Nephron progenitor cell (in vitro differentiated cells): ENCODE data around the gene KCNK16.

Source experiments
- DNase-seq: peaks from one replicate; pipeline ENCODE4 v3.0.0; 2021
- H3K27ac Mint-ChIP-seq: 2 replicates; pipeline ENCODE4 v1.8.0; 2021; ENCODE audit warnings: mild to moderate bottlenecking, moderate library complexity, mixed read lengths
- H3K27me3 Mint-ChIP-seq: 2 replicates; pipeline ENCODE4 v1.8.0; 2021; ENCODE audit warnings: mild to moderate bottlenecking, low read depth, mixed read lengths; ENCODE audit not compliant: poor library complexity
- H3K36me3 Mint-ChIP-seq: 2 replicates; pipeline ENCODE4 v1.8.0; 2021; ENCODE audit warnings: low read depth, mixed read lengths
- H3K4me1 Mint-ChIP-seq: 2 replicates; pipeline ENCODE4 v1.8.0; 2021; ENCODE audit warnings: mixed read lengths
- H3K4me3 Mint-ChIP-seq: 2 replicates; pipeline ENCODE4 v1.8.0; 2021; ENCODE audit warnings: mild to moderate bottlenecking, moderate library complexity, mixed read lengths
- H3K9me3 Mint-ChIP-seq: 2 replicates; pipeline ENCODE4 v1.8.0; 2021; ENCODE audit warnings: mild to moderate bottlenecking, moderate library complexity, mixed read lengths
- CTCF ChIP-seq: fragments of 200-600 bp; sonication (generic); IDR thresholded peaks from 2 replicates; pipeline ENCODE4 v1.5.0; 2021; ENCODE audit warnings: antibody characterized with exemption

KCNK16 gene

GRCh38 chr6:39268171-39268570 is 54.3 kb downstream of the KCNK16 start:
- H3K4me1 Mint-ChIP-seq: peaks cover 8% of the 10 kb centered on the region
- H3K27me3 Mint-ChIP-seq: peaks cover 4% of the 10 kb centered on the region
- no peak overlapping the region for H3K4me3 Mint-ChIP-seq
- H3K9me3 Mint-ChIP-seq: peaks cover 3% of the 10 kb centered on the region
- no peak for DNase-seq
- no peak for TF ChIP-seq CTCF
- H3K36me3 Mint-ChIP-seq: no peaks in the 10 kb centered on the region
- H3K27ac Mint-ChIP-seq: no peak overlapping the region

DNA sequence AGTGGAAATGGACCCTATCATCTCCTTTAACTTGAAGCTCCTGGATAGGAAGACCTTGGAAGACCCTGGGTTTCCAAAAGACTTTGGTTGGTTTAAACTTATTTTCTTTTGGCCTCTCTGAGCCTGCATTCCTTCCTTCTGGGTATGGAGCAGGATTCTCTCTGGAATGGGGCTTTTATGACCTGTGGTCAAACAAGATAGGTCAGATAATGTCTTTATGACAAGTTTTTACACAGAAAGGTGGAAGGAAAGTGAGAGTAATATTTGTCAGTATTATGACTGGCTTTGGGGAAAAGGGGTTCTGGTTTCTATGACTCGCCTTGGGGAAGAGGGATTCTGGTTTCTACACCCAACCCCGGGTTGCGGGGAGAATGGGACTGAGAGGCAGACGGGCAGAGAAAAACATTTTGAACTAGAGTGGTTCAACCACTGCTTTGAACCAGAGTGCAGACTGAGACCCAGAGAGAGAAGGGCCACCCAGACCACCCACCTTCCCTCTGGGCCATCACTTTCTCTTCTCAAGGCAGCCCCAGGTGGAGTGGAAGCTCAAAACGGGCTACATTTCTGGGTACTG is 55.6 kb downstream of the KCNK16 start:
- DNase-seq: no peak
- no peak for TF ChIP-seq CTCF
- H3K27me3 Mint-ChIP-seq: peaks cover 4% of the 10 kb centered on the region
- peaks cover 3% of the 10 kb centered on the region for H3K9me3 Mint-ChIP-seq
- peaks cover 4% of the 10 kb centered on the region for H3K4me1 Mint-ChIP-seq
- no peak overlapping the region for H3K4me3 Mint-ChIP-seq
- no peaks in the 10 kb centered on the region for H3K36me3 Mint-ChIP-seq
- no peak overlapping the region for H3K27ac Mint-ChIP-seq

GRCh38 chr6:39266375-39266774 is 56.1 kb downstream of the KCNK16 start:
- Mint-ChIP-seq H3K27ac (no peak overlapping the region), H3K4me1 (peaks cover 4% of the 10 kb centered on the region), H3K36me3 (no peaks in the 10 kb centered on the region), H3K27me3 (peaks cover 5% of the 10 kb centered on the region), H3K9me3 (peaks cover 3% of the 10 kb centered on the region), H3K4me3 (no peak overlapping the region)
- no peak for TF ChIP-seq CTCF
- DNase-seq: no peak
